AG04449 (cell line): ENCODE data around the gene CISD3.

Source experiments
- CTCF ChIA-PET: fragments of 350-600 bp; formaldehyde crosslinking; extraction: SDS; loops from one replicate; lab custom pipeline; 2021; ENCODE audit warnings: antibody characterized with exemption; lab: Yijun Ruan, JAX
- POLR2A ChIA-PET: fragments of 400-600, 350-600 bp; formaldehyde crosslinking; extraction: SDS; loops from one replicate; lab custom pipeline; 2020; ENCODE audit warnings: antibody characterized with exemption, inconsistent platforms; lab: Yijun Ruan, JAX
- DNase-seq: peaks from one replicate; pipeline ENCODE4 v3.0.0-alpha.2; 2010; ENCODE audit warnings: low read depth, low spot score
- H3K4me3 ChIP-seq: 2 replicates; pipeline ENCODE4 v1.5.1; 2011; ENCODE audit warnings: low read depth, mild to moderate bottlenecking, control low read depth, low read length
- CTCF ChIP-seq: IDR thresholded peaks from one replicate; pipeline ENCODE4 v1.5.1; 2011; ENCODE audit warnings: mild to moderate bottlenecking, moderate library complexity, low read length, control low read depth, inconsistent platforms; ENCODE audit not compliant: insufficient read depth; ENCODE audit errors: missing control alignments

The CISD3 gene

GRCh38 chr17:38748149-38748891 is 18.2 kb downstream of the CISD3 start, which contains the start of gene PCGF2:
Gene PCGF2, minus strand, starts transcription at chr17:38748336. Its CDS starts 7,934 bp downstream, at chr17:38740402.
- peak within 1 kb of the TSS; percentile 88 for H3K4me3 ChIP-seq
- peak; percentile 50 for DNase-seq
- POLR2A ChIA-PET, result no interaction called here

GRCh38 chr17:38748892-38749222 is 18.7 kb downstream of the CISD3 start:
- H3K4me3 ChIP-seq, result peak overlapping the region; percentile 88
- DNase-seq, result no peak
- no peak for TF ChIP-seq CTCF
- ChIA-PET CTCF (interaction anchor here (1.0 to 1.2 kb wide), 2 partner anchors 14 to 20 kb away, joined by 3 to 6 read pairs; no protein-coding TSS in a partner anchor), POLR2A (no interaction called here)

More at GRCh38 chr17:38748149-38748891, 18.2 kb downstream of the CISD3 start, which contains the start of gene PCGF2:
- TF ChIP-seq CTCF, result no peak
- CTCF ChIA-PET, result interaction anchor here (3.0 to 5.4 kb wide), 2 partner anchors 13 to 71 kb away, joined by 9 to 78 read pairs; no protein-coding TSS in a partner anchor

- peak overlapping the region; percentile 88 for H3K4me3 ChIP-seq
- no peak for DNase-seq
- CTCF ChIA-PET, result interaction anchor here (1.0 to 1.2 kb wide), 2 partner anchors 15 to 20 kb away, joined by 3 to 6 read pairs; no protein-coding TSS in a partner anchor
- no peak for TF ChIP-seq CTCF
- POLR2A ChIA-PET, result interaction anchor here (3.7 kb wide), 1 partner anchor 120 kb away, joined by 19 read pairs; the partner anchor contains the start of gene LASP1
Measured at GRCh38 chr17:38749223-38750043, 19.3 kb downstream of the CISD3 start.

- DNase-seq, result no peak
- CTCF ChIA-PET, result interaction anchor here (1.2 to 1.3 kb wide), 2 partner anchors 14 to 15 kb away, joined by 6 to 9 read pairs; no protein-coding TSS in a partner anchor
- POLR2A ChIA-PET, result interaction anchor here (3.7 kb wide), 1 partner anchor 120 kb away, joined by 19 read pairs; the partner anchor contains the start of gene LASP1
- TF ChIP-seq CTCF, result no peak
- peak overlapping the region; percentile 88 for H3K4me3 ChIP-seq
Measured at GRCh38 chr17:38750044-38750311, 19.8 kb downstream of the CISD3 start.

- no peak for DNase-seq
- ChIA-PET CTCF (interaction anchor here (1.3 kb wide), 1 partner anchor 14 kb away, joined by 9 read pairs; no protein-coding TSS in a partner anchor), POLR2A (interaction anchor here (1.1 to 3.7 kb wide), 2 partner anchors 15 to 119 kb away, joined by 3 to 19 read pairs; partner anchors contain the start of gene LASP1)
- no peak for TF ChIP-seq CTCF
- H3K4me3 ChIP-seq, result peak overlapping the region; percentile 88
Measured at GRCh38 chr17:38750312-38751121, 20.4 kb downstream of the CISD3 start.
